T47D (cell line): ENCODE results near the gene GLCE.

Source experiments
- DNase-seq, 2 experiments: peaks; one replicate each; pipeline versions ENCODE4 v3.0.0 to v3.0.0-alpha.2; 2011 to 2012; ENCODE audit warnings: low read depth in 1 of 2, low spot score in 1 of 2
- JUND ChIP-seq: IDR thresholded peaks from 2 replicates; pipeline ENCODE4 v1.6.1; 2012; ENCODE audit warnings: low read depth
- in situ Hi-C: cut with HindIII; loops from 2 replicates; pipeline ENCODE4 v1.10.0; 2016; ENCODE audit warnings: low sequenced_read_pairs, low pct_unique_long_range_greater_than_20kb

GLCE gene

DNA sequence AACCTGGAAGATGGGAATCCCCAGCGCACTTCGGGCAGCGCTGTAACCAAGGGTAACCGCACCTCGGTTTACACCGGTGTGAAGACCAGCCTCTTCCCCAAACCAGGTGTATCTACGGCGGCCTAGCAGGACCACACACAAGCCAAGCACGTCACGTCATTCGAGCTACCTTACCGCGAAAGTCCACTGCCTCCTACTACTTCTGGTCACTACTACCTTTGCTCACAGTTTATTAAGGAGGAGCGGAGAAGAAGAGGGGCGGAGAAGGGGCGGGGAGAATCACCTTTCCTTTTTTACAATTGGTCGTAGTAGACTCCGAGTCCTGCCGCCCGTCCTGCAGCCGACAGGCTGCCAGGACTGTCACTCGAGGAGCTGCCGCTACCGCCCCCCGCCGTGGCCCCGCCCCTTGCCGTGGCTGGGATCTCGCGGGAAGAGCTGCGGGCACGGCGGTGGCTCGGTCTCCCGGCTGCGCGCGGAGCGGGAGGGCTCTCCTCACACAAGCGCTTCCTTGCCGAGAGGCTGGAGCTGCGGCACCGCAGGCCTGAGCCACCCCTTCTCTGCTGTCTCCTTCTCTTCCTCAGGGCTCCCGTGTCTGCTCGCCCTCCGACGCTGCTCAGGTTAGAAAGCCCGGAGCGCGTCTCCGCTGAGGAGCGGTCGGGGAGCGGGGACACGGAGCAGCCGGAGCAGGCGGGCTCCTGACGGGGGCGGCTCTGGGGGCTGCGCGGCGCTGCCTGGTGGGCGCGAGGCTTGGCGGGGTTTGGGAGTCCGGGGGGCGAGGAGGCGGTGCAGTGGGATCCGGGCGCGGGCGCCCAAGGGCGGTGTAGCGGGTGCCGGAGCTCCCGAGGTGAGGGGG, at the start of gene GLCE:
Gene GLCE (plus strand): TSS at position 495 of the 853 bp plus-strand sequence. CDS start 95,172 bp downstream, outside the sequence.
- in situ Hi-C loops: no loop called here

DNA sequence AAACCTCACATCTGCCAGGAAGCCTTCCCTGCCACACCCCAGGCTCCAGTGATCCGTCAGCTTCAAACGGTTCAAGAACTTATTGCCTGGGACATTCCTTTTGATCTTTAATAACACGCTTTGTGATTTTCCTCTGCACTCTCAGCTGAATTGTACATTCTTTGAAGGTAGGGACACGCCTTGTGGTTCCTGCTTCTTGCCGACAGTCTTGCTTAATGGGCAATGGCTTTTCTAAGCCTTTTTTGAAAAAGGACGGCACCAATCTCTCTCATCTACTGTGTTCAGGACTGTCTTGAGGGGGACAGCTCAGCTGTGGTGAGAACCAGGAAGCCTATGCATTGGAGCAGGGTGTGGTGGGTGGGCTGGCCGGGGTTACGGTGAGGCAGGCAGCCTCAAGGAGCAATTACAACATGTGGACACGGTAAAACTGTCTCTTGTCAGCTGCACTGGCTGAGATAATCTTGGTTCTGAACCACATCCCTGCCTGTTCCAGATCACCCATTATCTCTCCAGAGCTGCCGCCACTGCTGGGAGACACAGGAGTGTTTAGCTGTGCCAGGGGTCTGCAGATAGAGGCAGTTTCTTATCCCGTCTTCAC, 46.0 kb upstream of the GLCE start:
- no peak for TF ChIP-seq JUND
- DNase-seq: no peak
- in situ Hi-C loops: no loop called here

More for the DNA sequence above, at the start of gene GLCE:
- no peak for TF ChIP-seq JUND
- DNase-seq: peak; percentile 96 to 98

DNA sequence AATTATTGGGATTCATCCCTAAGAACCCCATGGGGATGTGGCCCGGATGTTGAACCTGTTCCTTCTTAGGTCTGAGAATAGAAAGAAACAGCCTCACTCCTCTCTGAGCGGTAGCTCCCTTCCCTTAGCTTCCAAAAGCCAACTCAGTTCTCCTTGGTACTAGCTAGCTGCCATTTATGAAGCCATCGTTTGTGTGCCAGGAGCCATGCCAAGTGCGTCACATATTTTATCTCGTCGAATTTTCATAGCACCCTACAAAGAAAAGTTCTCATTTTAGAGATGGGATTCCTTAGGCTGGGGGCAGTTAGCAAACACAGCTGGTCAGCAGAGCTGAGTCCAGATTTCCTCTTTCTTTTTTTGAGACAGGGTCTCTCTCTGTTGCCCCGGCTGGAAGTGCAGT, 45.4 kb upstream of the GLCE start:
- in situ Hi-C loops: no loop called here
- no peak for DNase-seq
- TF ChIP-seq JUND: no peak

DNA sequence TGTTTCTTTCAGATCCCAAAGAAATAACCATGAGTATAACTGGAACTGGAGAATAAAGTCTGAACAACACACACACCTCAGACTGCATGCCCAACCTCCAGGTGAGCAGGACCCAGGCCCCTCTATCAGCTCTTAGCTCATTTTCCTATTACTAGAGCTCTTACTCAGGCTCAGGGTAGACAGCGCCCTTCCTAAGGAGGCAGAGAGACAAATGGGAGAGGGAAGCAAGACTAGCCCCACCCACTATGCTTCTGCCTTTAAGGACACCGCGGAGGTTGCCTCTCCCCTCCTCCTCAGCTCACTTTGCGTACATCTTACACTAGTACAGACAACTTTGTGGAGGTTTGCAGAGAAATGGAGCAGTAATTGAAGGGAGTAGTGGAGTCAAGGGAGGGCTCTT, 44.0 kb upstream of the GLCE start:
- in situ Hi-C loops: no loop called here
- no peak for DNase-seq
- TF ChIP-seq JUND: no peak

DNA sequence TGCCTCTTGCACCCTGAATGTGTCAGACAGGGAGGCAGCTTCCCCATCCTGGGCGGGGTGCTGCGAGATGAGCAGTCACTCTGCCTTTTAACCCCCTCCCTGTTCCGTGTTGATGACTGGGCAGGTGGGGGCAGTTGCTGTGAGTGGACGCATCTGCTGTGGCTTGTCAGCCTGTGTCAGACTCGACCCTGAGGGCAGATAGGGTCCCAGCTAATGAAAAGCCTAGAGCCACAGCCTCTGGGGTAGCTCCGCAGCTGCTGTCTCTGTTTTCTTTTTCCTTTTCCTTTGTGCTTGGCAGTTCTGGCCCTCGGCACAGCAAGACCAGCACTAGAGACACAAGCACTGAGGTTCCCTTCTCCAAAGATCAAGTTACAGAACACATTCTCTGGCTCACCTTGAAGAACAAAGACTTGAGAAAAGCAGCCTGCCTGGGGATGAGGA, 43.0 kb upstream of the GLCE start:
- in situ Hi-C loops: no loop called here
- no peak for TF ChIP-seq JUND
- DNase-seq: peak in 1 of 2 experiments; percentile 25

DNA sequence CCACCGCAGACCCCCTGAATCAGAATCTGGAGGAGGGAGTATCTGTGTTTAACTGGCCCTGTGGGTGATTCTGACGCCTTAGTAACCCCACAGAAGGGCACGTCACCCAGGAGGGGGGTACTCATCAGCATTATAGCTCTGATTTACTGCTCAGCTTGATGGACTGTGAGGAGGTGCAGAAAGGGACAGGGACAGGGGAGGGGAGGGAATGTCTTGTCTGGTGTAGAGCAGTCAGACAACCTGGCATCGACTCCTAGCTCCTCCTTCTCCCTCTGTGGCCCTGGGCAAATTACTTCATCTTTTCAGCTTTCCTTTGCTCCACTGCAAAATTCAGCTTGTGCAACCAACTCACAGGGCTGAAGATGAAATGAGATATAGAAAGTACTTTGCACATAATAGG, 42.3 kb upstream of the GLCE start:
- peak in 1 of 2 experiments; percentile 49 for DNase-seq
- in situ Hi-C loops: no loop called here
- no peak for TF ChIP-seq JUND

DNA sequence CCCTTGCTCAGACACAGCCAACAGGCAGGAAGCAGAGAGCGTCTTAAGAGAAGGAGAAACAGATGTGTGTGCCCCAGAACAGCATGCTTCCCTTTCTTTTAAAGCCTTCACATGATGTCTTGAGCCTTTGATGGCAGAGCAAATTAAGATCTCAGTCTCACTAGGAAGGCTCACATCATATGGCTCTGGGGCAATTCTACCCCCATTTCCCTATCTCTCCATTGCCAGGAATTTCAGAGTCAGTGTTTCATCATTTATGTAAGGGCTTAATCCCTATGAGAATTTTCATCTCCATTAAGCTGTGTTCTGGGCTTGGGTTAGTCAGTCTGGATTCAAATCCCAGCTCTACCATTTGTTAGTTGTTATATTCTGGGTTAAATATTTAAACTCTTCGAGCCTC, 41.4 kb upstream of the GLCE start:
- no peak for TF ChIP-seq JUND
- in situ Hi-C loops: no loop called here
- DNase-seq: no peak

DNA sequence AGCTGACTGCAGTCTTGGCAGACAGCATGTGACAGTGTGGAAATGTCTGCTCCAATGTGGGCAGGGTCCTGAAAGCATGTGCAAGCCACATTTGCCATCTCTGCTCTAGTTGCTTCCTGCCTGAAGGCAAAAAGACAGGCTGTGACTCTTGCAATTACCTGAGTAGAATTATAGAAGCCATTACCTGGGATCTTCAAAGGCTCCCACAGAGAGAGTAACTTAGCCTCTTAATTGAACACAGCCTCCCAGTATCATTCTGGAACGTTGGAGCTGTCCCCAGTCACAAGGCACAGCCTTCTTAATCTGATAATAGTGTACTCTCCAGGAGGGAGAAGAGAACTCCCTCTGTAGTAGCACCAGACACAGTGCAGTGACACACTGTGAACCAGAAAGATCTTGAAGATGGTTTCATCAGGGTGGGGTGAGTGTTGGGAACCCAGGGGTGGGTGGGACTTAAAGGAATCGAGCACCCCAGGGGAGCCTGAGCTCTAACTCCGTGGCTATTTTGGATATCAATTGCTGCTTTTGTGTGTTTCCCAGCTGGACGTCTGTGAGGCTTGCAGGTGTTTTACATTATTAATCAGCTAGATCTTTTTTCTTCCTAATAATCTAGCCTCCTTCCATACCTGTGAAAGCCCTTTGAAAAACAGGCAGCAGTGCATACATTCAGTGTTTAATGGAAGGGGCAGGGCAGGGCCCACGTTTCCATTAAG, 40.6 kb upstream of the GLCE start:
- in situ Hi-C loops: no loop called here
- no peak for TF ChIP-seq JUND
- DNase-seq: no peak

DNA sequence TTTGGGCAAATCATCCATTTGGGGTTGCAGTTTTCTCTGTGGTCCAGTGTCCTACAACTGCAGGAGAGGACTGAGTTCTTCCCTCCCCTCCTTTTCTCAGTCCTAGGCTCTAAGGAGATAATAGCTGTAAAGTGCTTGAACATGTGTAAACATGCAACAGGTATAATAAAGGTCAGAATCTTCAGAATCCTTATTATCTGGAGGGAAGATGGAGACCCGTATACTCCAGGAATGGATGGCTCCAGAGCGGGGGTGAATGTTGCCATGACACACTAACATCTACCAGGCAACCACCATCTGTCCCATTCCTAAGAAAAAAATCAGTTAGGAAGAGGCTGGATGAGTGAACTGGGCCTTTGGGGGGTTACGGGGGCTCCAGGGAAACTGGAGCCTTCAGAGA, 39.7 kb upstream of the GLCE start:
- no peak for DNase-seq
- no peak for TF ChIP-seq JUND
- in situ Hi-C loops: no loop called here

DNA sequence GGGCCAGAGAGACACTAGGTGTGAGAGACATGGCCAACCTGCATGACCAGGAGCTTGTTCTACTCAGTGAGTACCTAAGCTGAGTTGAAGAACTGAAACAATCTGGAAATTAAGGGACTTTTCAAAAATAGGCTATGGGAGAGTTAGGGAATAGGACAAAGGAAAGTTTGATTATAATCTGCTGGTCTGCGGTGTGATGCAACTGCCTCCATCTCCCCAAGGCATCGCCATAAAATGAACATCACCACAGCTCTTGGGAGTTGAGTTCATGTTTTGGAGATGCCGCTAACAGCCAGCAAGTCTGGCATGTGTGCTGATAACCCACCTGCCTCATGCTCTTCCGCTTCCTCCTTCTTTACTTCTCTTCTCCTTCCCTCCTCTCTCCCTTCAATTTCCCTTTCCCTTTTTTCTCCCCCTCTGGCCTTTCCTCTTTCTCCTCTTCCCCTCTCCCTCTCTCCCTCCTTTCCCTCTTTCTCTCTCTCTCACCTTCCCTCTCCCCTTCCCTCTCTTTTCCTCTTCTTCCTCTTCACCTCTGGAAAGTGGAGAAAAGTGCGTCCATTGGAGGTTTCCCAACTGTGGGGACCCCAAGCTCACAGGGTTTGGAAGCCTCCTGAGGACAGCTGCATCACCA, 39.1 kb upstream of the GLCE start:
- no peak for DNase-seq
- no peak for TF ChIP-seq JUND
- in situ Hi-C loops: no loop called here

DNA sequence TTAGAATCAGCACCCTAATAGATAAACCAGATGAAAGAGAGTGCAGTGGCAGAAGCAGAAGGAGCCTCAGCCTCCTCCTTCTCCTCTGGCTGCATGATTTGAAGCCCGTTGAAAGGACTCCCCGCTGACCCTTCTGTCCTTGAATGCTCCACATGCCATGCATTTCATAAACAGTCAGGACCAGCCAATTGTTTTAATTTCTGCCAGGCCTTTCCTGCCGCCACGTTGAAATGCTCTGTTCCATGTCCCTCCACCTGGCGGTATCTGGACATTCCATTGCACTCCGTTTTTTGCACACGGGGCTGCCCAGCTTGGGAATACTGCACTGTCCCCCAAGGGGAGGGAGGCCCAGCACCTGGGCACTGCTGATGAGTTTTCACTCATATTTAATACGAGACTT, 35.2 kb upstream of the GLCE start:
- no peak for DNase-seq

DNA sequence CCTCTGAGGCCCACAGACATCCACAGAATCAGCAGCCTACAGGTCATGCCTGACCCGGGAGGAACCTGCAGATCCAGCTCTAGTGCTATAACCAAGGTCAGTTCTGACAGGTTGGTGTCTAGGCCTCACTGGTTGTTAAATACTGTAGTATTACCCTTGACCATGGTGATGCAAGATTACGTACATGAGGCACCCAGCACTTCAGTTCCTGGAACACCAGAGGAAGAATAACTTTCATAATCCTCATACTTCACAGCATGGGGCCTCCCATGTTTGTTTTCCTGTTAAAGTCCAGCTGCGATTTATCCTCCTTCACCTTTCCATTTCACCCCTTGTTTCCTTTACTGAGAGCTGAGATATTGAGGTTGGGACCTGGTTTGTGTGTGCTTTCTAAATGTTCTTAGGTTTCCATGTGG, 34.4 kb upstream of the GLCE start:
- in situ Hi-C loops: no loop called here
- peak in 1 of 2 experiments; percentile 50 for DNase-seq
- no peak for TF ChIP-seq JUND

More for the DNA sequence above, 35.2 kb upstream of the GLCE start:
- no peak for TF ChIP-seq JUND
- in situ Hi-C loops: no loop called here
